HG03095 (cell line): Measurements from ENCODE around the gene SHROOM3.

ENCODE experiments used
- ATAC-seq: cut with Tn5 transposase; IDR thresholded peaks from one replicate; pipeline ENCODE4 v1.9.1; 2021; ENCODE audit warnings: moderate library complexity; ENCODE audit not compliant: unreplicated experiment

SHROOM3 gene

GRCh38 chr4:76489686-76490161 is 54.7 kb downstream of the SHROOM3 start:
- ATAC-seq = no peak

GRCh38 chr4:76492055-76492454 is 57.0 kb downstream of the SHROOM3 start:
- ATAC-seq = no peak

- ATAC-seq = no peak
These were observed 59.2 kb downstream of the SHROOM3 start for GRCh38 chr4:76494243-76494642.

- no peak for ATAC-seq
These were observed 60.0 kb downstream of the SHROOM3 start for GRCh38 chr4:76494871-76495590.

- no peak for ATAC-seq
These were observed 63.5 kb downstream of the SHROOM3 start for GRCh38 chr4:76498550-76498949.

- ATAC-seq = peak; percentile 78
These were observed 64.4 kb downstream of the SHROOM3 start for GRCh38 chr4:76499461-76499860.

GRCh38 chr4:76502886-76503285 is 67.9 kb downstream of the SHROOM3 start:
- ATAC-seq = no peak

GRCh38 chr4:76504613-76505465 is 69.8 kb downstream of the SHROOM3 start:
- ATAC-seq = peak; percentile 52

GRCh38 chr4:76511947-76512346 is 76.9 kb downstream of the SHROOM3 start:
- ATAC-seq = no peak

GRCh38 chr4:76513482-76513881 is 78.5 kb downstream of the SHROOM3 start:
- ATAC-seq = no peak

- no peak for ATAC-seq
These were observed 79.1 kb downstream of the SHROOM3 start for GRCh38 chr4:76514087-76514486.

GRCh38 chr4:76515975-76516843 is 81.2 kb downstream of the SHROOM3 start:
- peak; percentile 76 for ATAC-seq

GRCh38 chr4:76518241-76518640 is 83.2 kb downstream of the SHROOM3 start:
- ATAC-seq = no peak

GRCh38 chr4:76523593-76523992 is 88.6 kb downstream of the SHROOM3 start:
- ATAC-seq = no peak

- no peak for ATAC-seq
These were observed 90.7 kb downstream of the SHROOM3 start for GRCh38 chr4:76525751-76526150.

- ATAC-seq = no peak
These were observed 91.6 kb downstream of the SHROOM3 start for GRCh38 chr4:76526585-76526990.

- ATAC-seq = no peak
These were observed 92.6 kb downstream of the SHROOM3 start for GRCh38 chr4:76527666-76528065.

- no peak for ATAC-seq
These were observed 96.6 kb downstream of the SHROOM3 start for GRCh38 chr4:76531597-76531996.

- no peak for ATAC-seq
These were observed 97.8 kb downstream of the SHROOM3 start for GRCh38 chr4:76532805-76533204.

GRCh38 chr4:76533314-76533713 is 98.3 kb downstream of the SHROOM3 start:
- ATAC-seq = no peak
